ENCODE measurements around the gene MUC6. TPM values are rescaled to one million over a fixed set of nuclear protein-coding genes. Genes with fewer than 3 reads are reported as not detected.

MUC6 gene
- polyA plus RNA-seq, 10 donors: 0.08 to 0.46 (median 0.34) TPM

- no peak for DNase-seq
Observed at GRCh38 chr11:1038361-1038760, 1.8 kb upstream of the MUC6 start.

- no peak for DNase-seq
Observed at GRCh38 chr11:1037506-1038055, 1.1 kb upstream of the MUC6 start.

GRCh38 chr11:1036931-1037330 is 413 bp upstream of the MUC6 start:
- DNase-seq: no peak

GRCh38 chr11:1035577-1036283 is 788 bp downstream of the MUC6 start:
- no peak for DNase-seq

- DNase-seq: no peak
Observed at GRCh38 chr11:1034456-1035295, 1.8 kb downstream of the MUC6 start.

- DNase-seq: no peak
Observed at GRCh38 chr11:1034001-1034400, 2.5 kb downstream of the MUC6 start.

GRCh38 chr11:1033016-1033798 is 3.3 kb downstream of the MUC6 start:
- no peak for DNase-seq

GRCh38 chr11:1032310-1032891 is 4.1 kb downstream of the MUC6 start:
- DNase-seq: no peak

GRCh38 chr11:1031121-1031899 is 5.2 kb downstream of the MUC6 start:
- DNase-seq: no peak

GRCh38 chr11:1030556-1030955 is 6.0 kb downstream of the MUC6 start:
- DNase-seq: no peak

- DNase-seq: no peak
Observed at GRCh38 chr11:1030086-1030485, 6.4 kb downstream of the MUC6 start.

- no peak for DNase-seq
Observed at GRCh38 chr11:1029654-1030053, 6.9 kb downstream of the MUC6 start.

GRCh38 chr11:1029051-1029450 is 7.5 kb downstream of the MUC6 start:
- no peak for DNase-seq

- DNase-seq: no peak
Observed at GRCh38 chr11:1028616-1029015, 7.9 kb downstream of the MUC6 start.

GRCh38 chr11:1028291-1028540 is 8.3 kb downstream of the MUC6 start:
- DNase-seq: no peak

- no peak for DNase-seq
Observed at GRCh38 chr11:1027483-1028290, 8.8 kb downstream of the MUC6 start.

- no peak for DNase-seq
Observed at GRCh38 chr11:1026641-1027482, 9.7 kb downstream of the MUC6 start.

- DNase-seq: no peak
Observed at GRCh38 chr11:1026163-1026450, 10.4 kb downstream of the MUC6 start.

- no peak for DNase-seq
Observed at GRCh38 chr11:1025410-1026162, 10.9 kb downstream of the MUC6 start.
